ENCODE measurements around the gene YIPF1.

The YIPF1 gene

GRCh38 chr1:53804791-53805505 is 84.6 kb downstream of the YIPF1 start:
- no peak for TF ChIP-seq CTCF (IDR thresholded peaks at IDR 0.05; ENCODE audit: control extremely low read depth, extremely low read depth, low read depth, missing control alignments)
- POLR2A ChIA-PET: no interaction called here
- DNase-seq (ENCODE audit: extremely low spot score): no peak
- CTCF ChIA-PET: no interaction called here

GRCh38 chr1:53804181-53804580 is 85.4 kb downstream of the YIPF1 start:
- no peak for DNase-seq (ENCODE audit: extremely low spot score)
- TF ChIP-seq CTCF (IDR thresholded peaks at IDR 0.05; ENCODE audit: control extremely low read depth, extremely low read depth, low read depth, missing control alignments): no peak
- ChIA-PET POLR2A (no interaction called here), CTCF (no interaction called here)

Data from GM10248 (cell line).